GM18511 (cell line): Measurements from ENCODE around the gene TNS3.

ENCODE experiments used
- ATAC-seq: cut with Tn5 transposase; IDR thresholded peaks from one replicate; pipeline ENCODE4 v1.9.1; 2021; ENCODE audit warnings: mild to moderate bottlenecking, moderate library complexity; ENCODE audit not compliant: unreplicated experiment

Gene TNS3

GRCh38 chr7:47249361-47249760 is 332.6 kb downstream of the TNS3 start:
- ATAC-seq: no peak

DNA sequence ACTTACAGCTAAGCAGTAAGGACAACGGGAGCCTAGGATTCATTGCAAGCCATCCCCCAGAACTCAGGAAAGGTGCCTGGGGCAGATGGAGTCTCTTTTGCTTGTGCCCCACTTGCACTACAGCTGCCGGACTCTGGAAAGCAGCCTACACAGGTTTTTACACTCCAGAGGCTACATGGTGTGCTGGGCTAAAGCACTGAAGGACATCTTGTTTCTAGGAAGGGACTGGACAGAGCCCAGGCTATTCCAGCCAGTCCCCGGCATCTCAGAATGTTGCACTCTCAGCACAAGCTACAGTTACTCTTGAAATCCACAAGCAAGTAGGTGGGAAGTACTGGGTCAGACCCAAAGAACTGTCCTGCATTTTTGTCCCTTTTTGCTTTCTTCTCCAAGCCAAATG is 333.1 kb downstream of the TNS3 start:
- no peak for ATAC-seq

GRCh38 chr7:47247132-47247531 is 334.8 kb downstream of the TNS3 start:
- ATAC-seq: no peak

DNA sequence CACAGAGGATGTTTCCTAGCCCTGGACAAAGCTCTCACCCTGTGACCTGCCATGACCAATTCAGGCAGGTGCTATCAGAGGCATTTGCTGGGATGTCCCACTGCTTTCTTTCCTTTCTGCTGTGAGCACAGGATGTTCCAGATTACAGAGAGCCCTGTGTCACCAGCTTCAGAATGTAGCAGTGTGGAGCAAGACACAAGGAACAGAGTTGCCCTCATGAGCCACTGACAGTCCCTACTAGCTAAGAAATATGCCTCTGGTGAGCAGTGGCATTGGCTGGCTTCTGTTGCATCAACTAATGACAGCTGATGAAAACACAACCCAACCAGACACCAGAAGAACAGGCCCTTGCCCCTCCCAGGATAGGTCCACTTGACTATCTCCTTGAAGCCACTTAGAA is 337.2 kb downstream of the TNS3 start:
- no peak for ATAC-seq

DNA sequence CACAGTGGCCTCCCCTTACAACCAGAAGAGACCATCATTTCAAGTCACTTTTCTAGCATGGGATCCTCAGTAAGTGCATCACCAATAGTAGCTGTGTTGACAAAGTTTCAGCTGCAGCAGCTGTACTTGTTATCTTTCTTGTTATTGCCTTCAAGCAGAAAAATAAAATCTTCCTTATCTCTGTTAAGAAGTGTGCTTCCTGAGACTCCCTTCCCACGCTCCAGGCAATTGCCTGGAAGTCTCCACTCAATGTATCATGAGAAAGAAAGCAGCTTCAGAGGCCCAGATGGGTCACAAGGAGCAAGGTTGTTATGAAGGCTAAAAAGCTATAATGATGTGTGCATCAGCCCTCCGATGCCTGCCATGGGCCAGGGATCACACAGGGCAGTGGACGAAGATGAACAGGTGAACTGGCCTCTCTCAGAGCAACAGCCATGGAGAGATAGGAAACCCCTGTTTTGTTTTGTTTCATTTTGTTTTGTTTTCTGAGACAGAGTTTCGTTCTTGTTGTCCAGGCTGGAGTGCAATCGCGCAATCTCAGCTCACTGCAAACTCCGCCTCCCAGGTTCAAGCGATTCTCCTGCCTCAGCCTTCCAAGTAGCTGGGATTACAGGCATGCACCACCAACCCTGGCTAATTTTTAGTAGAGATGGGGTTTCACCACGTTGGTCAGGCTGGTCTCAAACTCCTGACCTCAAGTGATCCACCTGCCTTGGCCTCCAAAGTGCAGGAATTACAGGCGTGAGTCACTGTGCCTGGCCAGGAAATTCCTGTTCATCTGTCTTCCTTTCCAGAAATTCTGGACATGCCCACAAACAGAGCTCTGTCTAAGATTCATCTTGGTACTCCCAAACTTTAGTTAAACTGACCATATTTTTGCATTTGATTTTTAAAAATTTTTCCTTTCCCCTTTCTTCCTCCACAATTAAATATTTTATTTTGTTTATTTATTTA is 340.5 kb downstream of the TNS3 start:
- no peak for ATAC-seq

- no peak for ATAC-seq
Observed at GRCh38 chr7:47239931-47240421, 341.9 kb downstream of the TNS3 start.

- ATAC-seq: no peak
Observed at GRCh38 chr7:47239034-47239433, 342.9 kb downstream of the TNS3 start.

DNA sequence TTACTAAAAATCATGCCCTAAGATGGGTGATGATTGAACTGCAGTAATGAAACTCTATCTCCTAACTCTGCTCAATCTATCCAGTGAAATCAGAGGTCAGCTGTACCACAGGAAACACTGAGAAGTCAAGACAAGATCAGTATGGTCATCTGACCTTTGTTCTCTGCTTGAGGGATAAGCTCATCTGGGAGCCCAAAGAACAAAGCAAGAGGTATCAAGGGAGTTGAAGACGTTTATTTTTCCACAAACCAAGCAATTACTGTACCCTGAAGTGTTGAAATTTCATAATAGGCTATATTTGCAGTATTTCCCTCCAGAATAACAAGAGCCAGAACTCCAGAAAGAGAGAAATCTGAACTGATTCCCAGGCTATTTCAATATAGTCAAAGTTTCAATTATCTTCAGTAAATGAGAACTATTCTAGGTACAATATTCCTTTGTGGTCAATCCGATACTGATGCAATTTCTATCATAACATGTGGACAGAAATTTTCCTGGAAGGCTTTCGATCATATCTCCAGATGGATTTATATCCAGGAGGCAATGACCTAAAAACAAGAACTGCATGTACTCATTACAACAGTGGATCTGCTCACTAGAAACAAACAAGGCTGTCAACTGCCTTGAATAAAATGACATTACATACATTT is 345.3 kb downstream of the TNS3 start:
- ATAC-seq: no peak

GRCh38 chr7:47233996-47234395 is 347.9 kb downstream of the TNS3 start:
- no peak for ATAC-seq

DNA sequence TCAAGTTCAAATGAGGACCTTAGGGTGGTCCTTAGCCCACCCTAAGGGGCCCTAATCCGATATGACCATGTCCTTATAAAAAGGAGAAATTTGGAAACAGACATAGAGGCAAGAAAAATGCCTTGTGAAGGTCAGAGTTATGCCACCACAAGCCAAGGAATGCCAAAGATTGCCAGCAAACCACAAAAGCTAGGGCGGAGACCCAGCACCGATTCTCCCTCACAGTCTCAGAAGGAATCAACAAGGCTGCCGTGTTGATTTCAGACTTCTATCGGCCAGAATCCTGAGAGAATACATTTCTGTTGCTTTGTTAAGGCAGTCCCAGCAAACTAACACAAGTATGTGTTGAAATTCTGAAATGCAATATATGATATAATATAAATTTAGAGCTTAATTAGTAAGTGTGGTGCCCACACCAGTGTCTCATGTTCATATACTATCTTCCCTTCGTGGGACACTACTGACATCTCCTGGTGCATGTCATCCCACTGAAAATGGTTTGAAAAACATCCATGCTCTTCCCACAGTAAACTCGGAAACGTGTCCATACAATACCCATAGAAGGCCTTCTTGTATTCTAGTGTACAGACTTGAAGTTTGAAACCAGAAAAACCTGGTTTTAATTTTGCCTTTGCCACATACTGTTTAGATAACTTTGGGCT is 349.0 kb downstream of the TNS3 start:
- ATAC-seq: no peak

GRCh38 chr7:47231627-47232026 is 350.3 kb downstream of the TNS3 start:
- no peak for ATAC-seq

- ATAC-seq: no peak
Observed at GRCh38 chr7:47231032-47231431, 350.9 kb downstream of the TNS3 start.

- no peak for ATAC-seq
Observed at GRCh38 chr7:47228386-47229014, 353.4 kb downstream of the TNS3 start.

GRCh38 chr7:47227762-47228177 is 354.1 kb downstream of the TNS3 start:
- ATAC-seq: peak; percentile 78

GRCh38 chr7:47226696-47227095 is 355.2 kb downstream of the TNS3 start:
- ATAC-seq: no peak

- peak; percentile 46 for ATAC-seq
Observed at GRCh38 chr7:47225387-47226131, 356.4 kb downstream of the TNS3 start.
